Pons (tissue), 1 donor: Measurements from ENCODE around the gene AKR7A3.
"Not testable (repeated sequence)": the region's sequence is repeated elsewhere in the genome, so short reads cannot be mapped to it uniquely, and the experiment has no call there.

Source experiments
- DNase-seq: peaks from one replicate; pipeline ENCODE4 v3.0.0-alpha.2; 2016; ENCODE audit warnings: low spot score

Gene AKR7A3

DNA sequence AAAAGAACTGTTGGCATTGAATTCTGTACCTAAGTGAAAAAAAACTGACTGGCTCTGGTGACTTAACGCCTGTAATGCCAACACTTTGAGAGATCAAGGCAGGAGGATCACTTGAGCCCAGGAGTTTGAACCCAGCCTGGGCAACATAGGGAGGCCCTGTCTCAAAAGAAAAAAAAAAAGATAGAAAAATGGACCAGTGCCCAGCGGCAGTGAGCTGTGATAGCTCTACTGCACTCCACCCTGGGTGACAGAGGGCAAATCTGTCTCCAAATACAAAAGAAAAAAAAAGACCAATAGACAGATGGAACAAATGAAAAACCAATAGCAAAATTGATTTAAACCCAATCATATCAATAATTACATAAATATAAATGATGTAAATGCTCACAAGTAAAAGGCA lies 674 bp upstream of the AKR7A3 start:
- DNase-seq = no peak

- DNase-seq = no peak
Measured at GRCh38 chr1:19287436-19288185, 959 bp downstream of the AKR7A3 start.

DNA sequence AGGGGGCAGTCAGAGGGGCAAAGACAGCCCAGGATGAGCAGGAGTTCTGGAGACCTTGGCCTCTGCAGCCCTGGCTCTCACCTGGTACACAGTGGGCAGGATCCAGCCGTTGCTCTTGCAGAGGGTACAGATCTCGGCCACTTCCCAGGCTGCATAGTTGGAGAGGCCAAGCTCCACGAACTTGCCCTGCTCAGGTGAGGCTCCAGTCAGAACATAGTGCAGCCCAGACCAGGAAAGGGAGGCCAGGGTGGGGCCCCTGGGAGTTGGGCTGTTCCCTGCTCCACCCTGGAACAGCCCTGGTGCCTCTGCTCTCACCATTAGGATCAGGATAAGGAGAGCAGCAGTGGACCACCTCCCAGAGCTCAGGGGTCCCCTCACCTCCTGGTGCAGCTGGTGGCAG lies 2.8 kb downstream of the AKR7A3 start:
- DNase-seq = not testable (repeated sequence)

- DNase-seq = not testable (repeated sequence)
Measured at GRCh38 chr1:19285366-19285765, 3.2 kb downstream of the AKR7A3 start.

DNA sequence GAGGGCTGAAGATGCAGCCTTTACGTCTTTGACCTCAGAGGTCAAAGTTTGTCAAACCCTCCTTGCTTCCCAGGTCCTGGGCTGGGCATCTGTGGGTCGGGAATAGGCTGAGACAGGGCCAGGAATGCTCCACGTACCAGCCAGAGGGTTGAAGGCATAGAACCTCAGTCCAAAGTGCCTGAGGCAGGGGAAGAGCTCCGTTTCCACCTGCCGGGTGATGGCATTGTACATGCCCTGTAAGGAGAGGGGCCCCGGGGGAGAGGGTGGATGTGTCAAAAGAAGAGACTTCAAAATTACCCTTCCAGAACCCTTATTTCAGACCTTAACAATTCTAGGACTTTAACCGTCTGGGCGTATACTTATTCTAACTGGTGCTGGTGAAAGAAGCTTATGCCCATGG lies 3.7 kb downstream of the AKR7A3 start:
- DNase-seq = no peak

GRCh38 chr1:19283891-19284290 lies 4.7 kb downstream of the AKR7A3 start:
- no peak for DNase-seq

DNA sequence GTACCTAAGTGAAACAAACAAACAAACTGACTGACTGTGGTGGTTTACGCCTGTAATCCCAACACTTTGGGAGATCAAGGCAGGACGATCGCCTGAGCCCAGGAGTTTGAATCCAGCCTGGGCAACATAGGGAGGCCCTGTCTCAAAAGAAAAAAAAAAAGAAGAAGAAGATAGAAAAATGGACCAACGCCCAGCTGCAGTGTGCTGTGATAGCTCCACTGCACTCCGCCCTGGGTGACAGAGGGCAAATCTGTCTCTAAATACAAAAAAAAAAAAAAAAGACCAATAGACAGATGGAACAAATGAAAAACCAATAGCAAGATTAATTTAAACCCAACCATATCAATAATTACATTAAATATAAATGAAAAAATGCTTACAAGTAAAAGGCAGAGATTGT lies 13.9 kb downstream of the AKR7A3 start:
- no peak for DNase-seq

DNA sequence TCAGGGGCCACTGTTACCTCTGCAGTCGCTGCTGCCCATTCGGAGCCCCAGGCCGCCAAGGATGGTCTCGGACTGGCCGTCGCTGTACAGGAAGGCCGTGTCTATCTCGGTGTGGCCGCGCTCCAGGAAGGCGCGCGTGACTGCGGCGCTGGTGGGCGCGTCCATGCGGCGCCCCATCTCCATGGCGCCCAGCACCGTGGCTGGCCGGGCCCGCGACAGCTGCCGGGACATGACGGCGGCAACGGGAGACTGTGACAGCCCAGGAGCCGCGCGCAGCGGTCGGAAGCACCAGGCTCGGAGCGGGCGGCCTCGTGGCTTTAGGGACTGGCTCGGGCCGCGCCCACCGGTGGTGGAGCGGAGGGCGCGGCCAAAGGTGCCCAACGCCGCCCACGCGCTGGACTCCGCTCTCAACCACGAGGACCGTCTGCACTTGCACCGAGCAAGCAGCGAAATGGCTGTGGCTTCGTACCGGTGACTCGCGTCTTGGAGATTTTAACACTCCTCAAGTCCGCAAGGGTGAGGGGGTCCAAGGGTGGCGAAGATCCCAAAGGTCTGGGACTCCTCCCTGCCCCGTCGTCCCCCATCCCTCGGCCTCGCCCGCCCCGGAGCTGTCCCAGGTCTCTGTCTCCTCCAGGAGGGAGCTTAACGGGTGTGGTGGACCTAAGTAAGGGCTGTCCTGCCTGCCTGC lies 14.6 kb downstream of the AKR7A3 start:
- DNase-seq = not testable (repeated sequence)

DNA sequence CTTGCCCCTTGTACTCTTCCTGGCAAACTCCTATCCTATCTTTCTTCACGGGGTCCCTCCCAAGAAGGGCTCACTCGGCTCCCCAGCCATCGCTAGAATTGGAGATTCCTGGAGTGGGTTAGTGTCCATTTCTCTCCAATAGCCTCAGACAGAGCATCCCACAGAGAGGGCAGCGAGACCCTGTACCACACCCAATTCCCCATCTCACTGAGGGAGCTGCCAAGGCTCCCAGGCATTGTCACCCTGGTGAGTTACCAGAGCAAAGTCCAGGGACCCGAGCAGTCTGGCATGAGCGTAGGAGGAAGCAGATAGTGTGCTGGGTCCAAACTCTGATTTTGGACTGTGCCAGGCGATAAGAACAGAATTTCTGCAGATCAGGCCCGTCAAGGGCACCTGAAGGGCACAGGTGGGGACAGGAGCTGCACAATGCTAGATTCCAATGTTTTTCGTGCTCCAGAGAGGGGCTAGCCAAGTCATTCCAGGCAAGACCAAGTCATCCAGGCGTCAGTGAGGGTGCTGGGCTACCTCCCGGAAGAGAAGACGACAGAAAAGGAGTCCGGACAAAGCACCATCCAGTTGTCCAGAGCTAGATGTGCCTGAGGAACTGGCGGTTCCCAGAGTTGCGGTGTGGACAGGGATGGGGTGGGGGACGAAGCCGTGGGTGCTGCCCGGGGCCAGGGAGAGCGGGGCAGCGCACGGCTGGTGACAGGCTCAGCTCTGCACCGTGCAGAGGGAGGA lies 15.3 kb downstream of the AKR7A3 start:
- no peak for DNase-seq

DNA sequence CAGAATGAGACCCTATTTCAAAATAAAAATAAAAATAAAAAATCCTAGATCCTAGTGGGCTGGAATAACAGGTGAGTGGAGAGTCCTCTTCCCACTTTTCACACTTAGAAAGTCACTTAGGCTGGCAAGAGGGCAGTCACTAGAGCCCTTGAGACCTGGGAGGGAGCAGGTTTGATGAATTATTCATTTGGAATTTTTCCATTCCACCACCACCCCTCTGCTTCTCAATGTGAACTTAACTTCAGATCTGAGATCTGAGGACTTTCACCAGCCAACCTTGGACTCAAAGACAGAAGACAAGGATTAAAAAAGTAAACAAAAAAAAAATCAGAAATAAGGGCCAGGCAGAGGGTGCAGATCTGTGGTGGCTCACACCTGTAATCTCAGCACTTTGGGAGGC lies 16.5 kb downstream of the AKR7A3 start:
- DNase-seq = no peak

GRCh38 chr1:19270343-19270730 lies 18.2 kb downstream of the AKR7A3 start:
- DNase-seq = not testable (repeated sequence)

GRCh38 chr1:19269427-19270342 lies 18.9 kb downstream of the AKR7A3 start:
- DNase-seq = not testable (repeated sequence)

- DNase-seq = no peak
Measured at GRCh38 chr1:19268445-19268844, 20.1 kb downstream of the AKR7A3 start.

DNA sequence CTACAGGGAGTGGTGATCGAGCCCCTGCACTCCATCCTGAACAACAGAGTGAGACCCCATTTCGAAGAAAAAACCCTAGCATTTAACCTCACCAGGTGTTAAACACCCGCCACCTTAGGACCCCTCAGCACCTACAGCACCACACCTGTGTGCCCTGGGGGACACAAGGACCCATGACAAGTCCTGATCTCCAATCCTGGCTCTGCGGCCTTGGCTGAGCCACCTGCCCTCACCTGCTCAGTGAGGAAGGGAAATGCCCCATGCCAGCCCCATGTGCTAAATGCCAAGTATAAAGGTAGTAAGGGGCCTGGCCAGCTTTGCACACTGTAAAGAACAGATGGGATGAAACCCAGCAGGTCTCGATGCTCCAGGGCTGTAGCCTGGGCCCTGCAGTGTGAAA lies 25.8 kb downstream of the AKR7A3 start:
- no peak for DNase-seq

- no peak for DNase-seq
Measured at GRCh38 chr1:19262047-19262446, 26.5 kb downstream of the AKR7A3 start.

GRCh38 chr1:19260211-19261138 lies 28.1 kb downstream of the AKR7A3 start:
- no peak for DNase-seq

GRCh38 chr1:19258353-19258752 lies 30.2 kb downstream of the AKR7A3 start:
- DNase-seq = no peak

DNA sequence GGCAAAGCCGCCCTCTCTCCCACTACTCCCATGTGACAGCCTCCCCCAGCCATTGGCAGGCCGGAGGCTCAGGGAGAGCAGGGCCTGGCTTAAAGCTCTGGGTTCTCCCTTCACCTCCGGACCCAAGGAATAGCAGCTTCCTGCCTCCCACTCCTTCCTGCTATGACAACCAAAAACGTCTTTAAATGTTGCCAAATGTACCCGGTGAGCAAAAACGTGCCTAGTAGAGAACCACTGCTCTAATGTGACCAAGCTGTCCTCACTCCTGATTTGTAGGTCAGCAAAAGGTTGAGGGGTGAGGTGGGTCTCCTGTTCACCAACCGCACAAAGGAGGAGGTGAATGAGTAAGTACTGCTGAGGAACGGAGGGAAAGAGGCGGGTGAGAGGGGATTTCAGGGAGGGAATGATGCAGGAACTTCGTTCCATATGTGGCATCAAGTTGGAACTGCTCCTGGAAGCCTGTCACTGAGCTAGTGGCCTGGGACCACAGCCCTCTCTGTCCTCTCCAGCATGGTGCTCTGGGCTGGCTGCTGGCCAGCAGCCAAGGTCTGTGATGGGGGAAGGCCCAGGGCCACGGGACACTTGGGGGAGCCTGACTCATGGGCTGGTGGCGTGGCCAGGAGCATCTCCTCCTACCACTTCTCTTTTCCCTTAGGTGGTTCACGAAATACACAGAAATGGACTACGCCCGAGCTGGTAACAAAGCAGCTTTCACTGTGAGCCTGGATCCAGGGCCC lies 31.2 kb downstream of the AKR7A3 start:
- no peak for DNase-seq

GRCh38 chr1:19256301-19256700 lies 32.3 kb downstream of the AKR7A3 start:
- DNase-seq = not testable (repeated sequence)

- no peak for DNase-seq
Measured at GRCh38 chr1:19255288-19255687, 33.3 kb downstream of the AKR7A3 start.
